K562 (cell line): ENCODE data around the gene PCYT1A. TPM values are rescaled to one million over a fixed set of nuclear protein-coding genes. Genes with fewer than 3 reads are reported as not detected.

Experiments used
- MIER1 ChIP-seq: fragments of 450-650 bp; IDR thresholded peaks from 2 replicates; pipeline ENCODE4 v1.6.1; 2016; ENCODE audit warnings: antibody characterized with exemption, mild to moderate bottlenecking, low read depth
- polyA plus RNA-seq, 8 experiments: library from polyadenylated mRNA; depleted of rRNA in 4 of 8; stranded (reverse) in 5 of 8; unstranded in 3 of 8; fragments of >200 nt; fragmentation: Nextera tagmentation in 2 of 8; fragmentation: Illumina TruSeq in 1 of 8; extraction: Ambion mirVana in 2 of 8; extraction: Trizol in 1 of 8; gene quantifications; 2 replicates each; pipeline versions ENCODE4 v1.2.1 to v1.2.3, GENCODE V29; 2011 to 2014; ENCODE audit warnings: inconsistent platforms in 1 of 8, missing spikeins in 1 of 8
- total RNA-seq, 7 experiments: library from RNA; depleted of rRNA in 6 of 7; stranded (reverse); fragments of >200 nt in 6 of 7; fragmentation: Illumina TruSeq in 2 of 7; extraction: Trizol in 2 of 7; gene quantifications; 2 replicates each; pipeline versions ENCODE4 v1.2.1 to v1.2.3, GENCODE V29; 2011 to 2021; ENCODE audit warnings: low replicate concordance in 1 of 7
- TF ChIP-seq, protein P1 (sequence below): sonication (generic); formaldehyde crosslinking; IDR thresholded peaks from 2 replicates; pipeline ENCODE4 v1.8.1; 2023; ENCODE audit warnings: missing genetic modification reagents, mild to moderate bottlenecking, borderline replicate concordance
- TF ChIP-seq, protein P2 (sequence below): fragments of 250-450 bp; sonication (Bioruptor Pico); IDR thresholded peaks from 2 replicates; pipeline ENCODE4 v1.4.0; 2020; ENCODE audit warnings: mild to moderate bottlenecking, moderate library complexity, borderline replicate concordance
- TF ChIP-seq, protein P3 (sequence below): fragments of 450-650 bp; IDR thresholded peaks from 2 replicates; pipeline ENCODE4 v1.6.1; 2016; ENCODE audit warnings: mild to moderate bottlenecking, moderate library complexity
- TF ChIP-seq, protein P4 (sequence below), 2 experiments: IDR thresholded peaks; 2 replicates each; pipeline ENCODE4 v1.6.1; 2012; ENCODE audit warnings: improper control_type of control experiment in 2 of 2, low read depth in 2 of 2, low read length in 2 of 2, borderline replicate concordance in 1 of 2

PCYT1A gene
- total and polyA plus RNA-seq, 9 of the 15 experiments (the other 6 are each of a cell fraction or from before 2014, with no cell fraction given) = 13.4 to 62.8 (median 49.4) TPM

DNA sequence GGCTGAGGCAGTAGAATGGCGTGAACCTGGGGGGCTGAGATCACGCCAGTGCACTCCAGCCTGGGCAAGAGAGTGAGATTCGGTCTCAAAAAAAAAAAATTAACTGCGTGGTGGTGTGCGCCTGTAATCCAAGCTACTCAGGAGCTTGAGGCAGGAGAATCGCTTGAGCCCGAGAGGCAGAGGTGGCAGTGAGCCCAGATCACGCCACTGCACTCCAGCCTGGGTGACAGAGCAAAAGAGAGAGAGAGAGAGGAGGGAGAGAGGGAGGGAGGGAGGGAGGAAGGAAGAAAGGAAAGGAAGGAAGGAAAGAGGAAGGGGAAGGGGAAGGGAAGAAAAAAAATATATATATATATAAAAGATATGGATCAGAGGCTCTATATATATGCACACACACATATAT lies 44.6 kb upstream of the PCYT1A start (continued):
- TF ChIP-seq, protein P1, sequence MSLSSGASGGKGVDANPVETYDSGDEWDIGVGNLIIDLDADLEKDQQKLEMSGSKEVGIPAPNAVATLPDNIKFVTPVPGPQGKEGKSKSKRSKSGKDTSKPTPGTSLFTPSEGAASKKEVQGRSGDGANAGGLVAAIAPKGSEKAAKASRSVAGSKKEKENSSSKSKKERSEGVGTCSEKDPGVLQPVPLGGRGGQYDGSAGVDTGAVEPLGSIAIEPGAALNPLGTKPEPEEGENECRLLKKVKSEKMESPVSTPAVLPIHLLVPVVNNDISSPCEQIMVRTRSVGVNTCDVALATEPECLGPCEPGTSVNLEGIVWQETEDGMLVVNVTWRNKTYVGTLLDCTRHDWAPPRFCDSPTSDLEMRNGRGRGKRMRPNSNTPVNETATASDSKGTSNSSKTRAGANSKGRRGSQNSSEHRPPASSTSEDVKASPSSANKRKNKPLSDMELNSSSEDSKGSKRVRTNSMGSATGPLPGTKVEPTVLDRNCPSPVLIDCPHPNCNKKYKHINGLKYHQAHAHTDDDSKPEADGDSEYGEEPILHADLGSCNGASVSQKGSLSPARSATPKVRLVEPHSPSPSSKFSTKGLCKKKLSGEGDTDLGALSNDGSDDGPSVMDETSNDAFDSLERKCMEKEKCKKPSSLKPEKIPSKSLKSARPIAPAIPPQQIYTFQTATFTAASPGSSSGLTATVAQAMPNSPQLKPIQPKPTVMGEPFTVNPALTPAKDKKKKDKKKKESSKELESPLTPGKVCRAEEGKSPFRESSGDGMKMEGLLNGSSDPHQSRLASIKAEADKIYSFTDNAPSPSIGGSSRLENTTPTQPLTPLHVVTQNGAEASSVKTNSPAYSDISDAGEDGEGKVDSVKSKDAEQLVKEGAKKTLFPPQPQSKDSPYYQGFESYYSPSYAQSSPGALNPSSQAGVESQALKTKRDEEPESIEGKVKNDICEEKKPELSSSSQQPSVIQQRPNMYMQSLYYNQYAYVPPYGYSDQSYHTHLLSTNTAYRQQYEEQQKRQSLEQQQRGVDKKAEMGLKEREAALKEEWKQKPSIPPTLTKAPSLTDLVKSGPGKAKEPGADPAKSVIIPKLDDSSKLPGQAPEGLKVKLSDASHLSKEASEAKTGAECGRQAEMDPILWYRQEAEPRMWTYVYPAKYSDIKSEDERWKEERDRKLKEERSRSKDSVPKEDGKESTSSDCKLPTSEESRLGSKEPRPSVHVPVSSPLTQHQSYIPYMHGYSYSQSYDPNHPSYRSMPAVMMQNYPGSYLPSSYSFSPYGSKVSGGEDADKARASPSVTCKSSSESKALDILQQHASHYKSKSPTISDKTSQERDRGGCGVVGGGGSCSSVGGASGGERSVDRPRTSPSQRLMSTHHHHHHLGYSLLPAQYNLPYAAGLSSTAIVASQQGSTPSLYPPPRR (CRISPR knock-in tag) = no peak
- TF ChIP-seq, protein P2, sequence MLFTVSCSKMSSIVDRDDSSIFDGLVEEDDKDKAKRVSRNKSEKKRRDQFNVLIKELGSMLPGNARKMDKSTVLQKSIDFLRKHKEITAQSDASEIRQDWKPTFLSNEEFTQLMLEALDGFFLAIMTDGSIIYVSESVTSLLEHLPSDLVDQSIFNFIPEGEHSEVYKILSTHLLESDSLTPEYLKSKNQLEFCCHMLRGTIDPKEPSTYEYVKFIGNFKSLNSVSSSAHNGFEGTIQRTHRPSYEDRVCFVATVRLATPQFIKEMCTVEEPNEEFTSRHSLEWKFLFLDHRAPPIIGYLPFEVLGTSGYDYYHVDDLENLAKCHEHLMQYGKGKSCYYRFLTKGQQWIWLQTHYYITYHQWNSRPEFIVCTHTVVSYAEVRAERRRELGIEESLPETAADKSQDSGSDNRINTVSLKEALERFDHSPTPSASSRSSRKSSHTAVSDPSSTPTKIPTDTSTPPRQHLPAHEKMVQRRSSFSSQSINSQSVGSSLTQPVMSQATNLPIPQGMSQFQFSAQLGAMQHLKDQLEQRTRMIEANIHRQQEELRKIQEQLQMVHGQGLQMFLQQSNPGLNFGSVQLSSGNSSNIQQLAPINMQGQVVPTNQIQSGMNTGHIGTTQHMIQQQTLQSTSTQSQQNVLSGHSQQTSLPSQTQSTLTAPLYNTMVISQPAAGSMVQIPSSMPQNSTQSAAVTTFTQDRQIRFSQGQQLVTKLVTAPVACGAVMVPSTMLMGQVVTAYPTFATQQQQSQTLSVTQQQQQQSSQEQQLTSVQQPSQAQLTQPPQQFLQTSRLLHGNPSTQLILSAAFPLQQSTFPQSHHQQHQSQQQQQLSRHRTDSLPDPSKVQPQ (CRISPR knock-in tag) = no peak
- TF ChIP-seq MIER1 = no peak
- TF ChIP-seq, protein P3, sequence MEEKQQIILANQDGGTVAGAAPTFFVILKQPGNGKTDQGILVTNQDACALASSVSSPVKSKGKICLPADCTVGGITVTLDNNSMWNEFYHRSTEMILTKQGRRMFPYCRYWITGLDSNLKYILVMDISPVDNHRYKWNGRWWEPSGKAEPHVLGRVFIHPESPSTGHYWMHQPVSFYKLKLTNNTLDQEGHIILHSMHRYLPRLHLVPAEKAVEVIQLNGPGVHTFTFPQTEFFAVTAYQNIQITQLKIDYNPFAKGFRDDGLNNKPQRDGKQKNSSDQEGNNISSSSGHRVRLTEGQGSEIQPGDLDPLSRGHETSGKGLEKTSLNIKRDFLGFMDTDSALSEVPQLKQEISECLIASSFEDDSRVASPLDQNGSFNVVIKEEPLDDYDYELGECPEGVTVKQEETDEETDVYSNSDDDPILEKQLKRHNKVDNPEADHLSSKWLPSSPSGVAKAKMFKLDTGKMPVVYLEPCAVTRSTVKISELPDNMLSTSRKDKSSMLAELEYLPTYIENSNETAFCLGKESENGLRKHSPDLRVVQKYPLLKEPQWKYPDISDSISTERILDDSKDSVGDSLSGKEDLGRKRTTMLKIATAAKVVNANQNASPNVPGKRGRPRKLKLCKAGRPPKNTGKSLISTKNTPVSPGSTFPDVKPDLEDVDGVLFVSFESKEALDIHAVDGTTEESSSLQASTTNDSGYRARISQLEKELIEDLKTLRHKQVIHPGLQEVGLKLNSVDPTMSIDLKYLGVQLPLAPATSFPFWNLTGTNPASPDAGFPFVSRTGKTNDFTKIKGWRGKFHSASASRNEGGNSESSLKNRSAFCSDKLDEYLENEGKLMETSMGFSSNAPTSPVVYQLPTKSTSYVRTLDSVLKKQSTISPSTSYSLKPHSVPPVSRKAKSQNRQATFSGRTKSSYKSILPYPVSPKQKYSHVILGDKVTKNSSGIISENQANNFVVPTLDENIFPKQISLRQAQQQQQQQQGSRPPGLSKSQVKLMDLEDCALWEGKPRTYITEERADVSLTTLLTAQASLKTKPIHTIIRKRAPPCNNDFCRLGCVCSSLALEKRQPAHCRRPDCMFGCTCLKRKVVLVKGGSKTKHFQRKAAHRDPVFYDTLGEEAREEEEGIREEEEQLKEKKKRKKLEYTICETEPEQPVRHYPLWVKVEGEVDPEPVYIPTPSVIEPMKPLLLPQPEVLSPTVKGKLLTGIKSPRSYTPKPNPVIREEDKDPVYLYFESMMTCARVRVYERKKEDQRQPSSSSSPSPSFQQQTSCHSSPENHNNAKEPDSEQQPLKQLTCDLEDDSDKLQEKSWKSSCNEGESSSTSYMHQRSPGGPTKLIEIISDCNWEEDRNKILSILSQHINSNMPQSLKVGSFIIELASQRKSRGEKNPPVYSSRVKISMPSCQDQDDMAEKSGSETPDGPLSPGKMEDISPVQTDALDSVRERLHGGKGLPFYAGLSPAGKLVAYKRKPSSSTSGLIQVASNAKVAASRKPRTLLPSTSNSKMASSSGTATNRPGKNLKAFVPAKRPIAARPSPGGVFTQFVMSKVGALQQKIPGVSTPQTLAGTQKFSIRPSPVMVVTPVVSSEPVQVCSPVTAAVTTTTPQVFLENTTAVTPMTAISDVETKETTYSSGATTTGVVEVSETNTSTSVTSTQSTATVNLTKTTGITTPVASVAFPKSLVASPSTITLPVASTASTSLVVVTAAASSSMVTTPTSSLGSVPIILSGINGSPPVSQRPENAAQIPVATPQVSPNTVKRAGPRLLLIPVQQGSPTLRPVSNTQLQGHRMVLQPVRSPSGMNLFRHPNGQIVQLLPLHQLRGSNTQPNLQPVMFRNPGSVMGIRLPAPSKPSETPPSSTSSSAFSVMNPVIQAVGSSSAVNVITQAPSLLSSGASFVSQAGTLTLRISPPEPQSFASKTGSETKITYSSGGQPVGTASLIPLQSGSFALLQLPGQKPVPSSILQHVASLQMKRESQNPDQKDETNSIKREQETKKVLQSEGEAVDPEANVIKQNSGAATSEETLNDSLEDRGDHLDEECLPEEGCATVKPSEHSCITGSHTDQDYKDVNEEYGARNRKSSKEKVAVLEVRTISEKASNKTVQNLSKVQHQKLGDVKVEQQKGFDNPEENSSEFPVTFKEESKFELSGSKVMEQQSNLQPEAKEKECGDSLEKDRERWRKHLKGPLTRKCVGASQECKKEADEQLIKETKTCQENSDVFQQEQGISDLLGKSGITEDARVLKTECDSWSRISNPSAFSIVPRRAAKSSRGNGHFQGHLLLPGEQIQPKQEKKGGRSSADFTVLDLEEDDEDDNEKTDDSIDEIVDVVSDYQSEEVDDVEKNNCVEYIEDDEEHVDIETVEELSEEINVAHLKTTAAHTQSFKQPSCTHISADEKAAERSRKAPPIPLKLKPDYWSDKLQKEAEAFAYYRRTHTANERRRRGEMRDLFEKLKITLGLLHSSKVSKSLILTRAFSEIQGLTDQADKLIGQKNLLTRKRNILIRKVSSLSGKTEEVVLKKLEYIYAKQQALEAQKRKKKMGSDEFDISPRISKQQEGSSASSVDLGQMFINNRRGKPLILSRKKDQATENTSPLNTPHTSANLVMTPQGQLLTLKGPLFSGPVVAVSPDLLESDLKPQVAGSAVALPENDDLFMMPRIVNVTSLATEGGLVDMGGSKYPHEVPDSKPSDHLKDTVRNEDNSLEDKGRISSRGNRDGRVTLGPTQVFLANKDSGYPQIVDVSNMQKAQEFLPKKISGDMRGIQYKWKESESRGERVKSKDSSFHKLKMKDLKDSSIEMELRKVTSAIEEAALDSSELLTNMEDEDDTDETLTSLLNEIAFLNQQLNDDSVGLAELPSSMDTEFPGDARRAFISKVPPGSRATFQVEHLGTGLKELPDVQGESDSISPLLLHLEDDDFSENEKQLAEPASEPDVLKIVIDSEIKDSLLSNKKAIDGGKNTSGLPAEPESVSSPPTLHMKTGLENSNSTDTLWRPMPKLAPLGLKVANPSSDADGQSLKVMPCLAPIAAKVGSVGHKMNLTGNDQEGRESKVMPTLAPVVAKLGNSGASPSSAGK = no peak
- TF ChIP-seq, protein P4, sequence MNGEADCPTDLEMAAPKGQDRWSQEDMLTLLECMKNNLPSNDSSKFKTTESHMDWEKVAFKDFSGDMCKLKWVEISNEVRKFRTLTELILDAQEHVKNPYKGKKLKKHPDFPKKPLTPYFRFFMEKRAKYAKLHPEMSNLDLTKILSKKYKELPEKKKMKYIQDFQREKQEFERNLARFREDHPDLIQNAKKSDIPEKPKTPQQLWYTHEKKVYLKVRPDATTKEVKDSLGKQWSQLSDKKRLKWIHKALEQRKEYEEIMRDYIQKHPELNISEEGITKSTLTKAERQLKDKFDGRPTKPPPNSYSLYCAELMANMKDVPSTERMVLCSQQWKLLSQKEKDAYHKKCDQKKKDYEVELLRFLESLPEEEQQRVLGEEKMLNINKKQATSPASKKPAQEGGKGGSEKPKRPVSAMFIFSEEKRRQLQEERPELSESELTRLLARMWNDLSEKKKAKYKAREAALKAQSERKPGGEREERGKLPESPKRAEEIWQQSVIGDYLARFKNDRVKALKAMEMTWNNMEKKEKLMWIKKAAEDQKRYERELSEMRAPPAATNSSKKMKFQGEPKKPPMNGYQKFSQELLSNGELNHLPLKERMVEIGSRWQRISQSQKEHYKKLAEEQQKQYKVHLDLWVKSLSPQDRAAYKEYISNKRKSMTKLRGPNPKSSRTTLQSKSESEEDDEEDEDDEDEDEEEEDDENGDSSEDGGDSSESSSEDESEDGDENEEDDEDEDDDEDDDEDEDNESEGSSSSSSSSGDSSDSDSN (IDR thresholded peaks at IDR 0.05; ENCODE audit: borderline replicate concordance in 1 of 2, low read depth in 2 of 2, low read length in 2 of 2) = no peak
